Activated CD4-positive, alpha-beta T cell treated with anti-CD3 and anti-CD28 coated beads, Interleukin-2, amount 50 U/mL, for 1 hour (primary cell): Measurements from ENCODE around the gene LIPH.
"Not testable (repeated sequence)": the region's sequence is repeated elsewhere in the genome, so short reads cannot be mapped to it uniquely, and the experiment has no call there.

ENCODE experiments used
- DNase-seq: peaks from one replicate; pipeline ENCODE4 v3.0.0-alpha.2; 2020

LIPH gene

GRCh38 chr3:185479373-185479945 is 72.9 kb downstream of the LIPH start:
- no peak for DNase-seq

- no peak for DNase-seq
Observed at GRCh38 chr3:185477316-185477715, 75.1 kb downstream of the LIPH start.

DNA sequence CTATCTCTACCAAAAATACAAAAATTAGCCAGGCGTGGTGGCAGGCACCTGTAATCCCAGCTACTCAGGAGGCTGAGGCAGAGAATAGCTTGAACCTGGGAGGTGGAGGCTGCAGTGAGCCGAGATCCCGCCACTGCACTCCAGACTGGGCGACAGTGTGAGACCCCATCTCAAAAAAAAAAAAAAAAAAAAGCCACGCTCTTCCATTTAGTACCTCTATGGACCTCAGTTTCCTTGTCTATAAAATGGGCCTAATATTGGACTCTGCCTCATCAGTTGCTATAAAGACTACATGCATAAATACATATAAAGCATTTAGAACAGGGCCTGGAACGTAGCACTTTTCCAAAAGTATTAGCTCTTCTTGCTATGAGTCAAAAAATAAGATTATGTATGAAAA is 77.5 kb downstream of the LIPH start:
- not testable (repeated sequence) for DNase-seq

DNA sequence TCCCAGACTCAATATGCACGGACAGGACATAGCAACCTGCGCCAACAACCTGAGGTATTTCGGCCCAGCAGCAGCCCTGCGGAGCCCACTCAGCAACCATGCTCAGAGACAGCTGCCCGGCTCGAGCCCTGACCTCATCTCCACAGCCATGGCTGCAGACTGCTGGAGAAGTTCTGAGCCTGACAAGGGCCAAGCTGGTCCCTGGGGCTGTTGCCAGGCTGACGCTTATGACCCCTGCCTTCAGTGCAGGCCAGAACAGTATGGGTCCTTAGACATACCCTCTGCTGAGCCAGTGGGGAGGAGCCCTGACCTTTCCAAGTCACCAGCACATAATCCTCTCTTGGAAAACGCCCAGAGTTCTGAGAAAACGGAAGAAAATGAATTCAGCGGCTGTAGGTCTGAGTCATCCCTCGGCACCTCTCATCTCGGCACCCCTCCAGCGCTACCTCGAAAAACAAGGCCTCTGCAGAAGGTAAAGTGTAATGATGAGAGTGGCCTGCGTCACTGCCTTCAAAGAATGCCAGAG is 79.0 kb downstream of the LIPH start:
- no peak for DNase-seq

GRCh38 chr3:185470323-185470722 is 82.1 kb downstream of the LIPH start:
- DNase-seq = no peak

DNA sequence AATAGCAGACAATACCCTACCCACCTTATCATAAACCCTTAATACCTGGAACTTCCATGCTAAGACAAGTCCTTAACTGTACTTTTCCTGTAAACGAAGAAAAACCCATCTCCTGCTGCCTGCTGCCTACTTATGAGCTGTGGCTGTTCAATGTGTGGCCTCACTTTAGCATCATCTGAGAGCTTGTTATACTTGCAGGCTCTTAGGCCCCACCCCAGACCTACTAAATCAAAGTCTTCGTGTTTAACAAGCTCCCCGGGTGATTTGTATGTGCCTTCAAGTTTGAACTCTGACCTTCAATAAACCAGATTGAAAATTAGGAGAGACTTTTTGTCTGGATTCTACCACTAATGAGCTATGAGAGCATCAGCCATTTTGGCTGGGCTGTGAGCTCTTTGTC is 82.8 kb downstream of the LIPH start:
- DNase-seq = no peak

- DNase-seq = not testable (repeated sequence)
Observed at GRCh38 chr3:185466123-185466522, 86.3 kb downstream of the LIPH start.

DNA sequence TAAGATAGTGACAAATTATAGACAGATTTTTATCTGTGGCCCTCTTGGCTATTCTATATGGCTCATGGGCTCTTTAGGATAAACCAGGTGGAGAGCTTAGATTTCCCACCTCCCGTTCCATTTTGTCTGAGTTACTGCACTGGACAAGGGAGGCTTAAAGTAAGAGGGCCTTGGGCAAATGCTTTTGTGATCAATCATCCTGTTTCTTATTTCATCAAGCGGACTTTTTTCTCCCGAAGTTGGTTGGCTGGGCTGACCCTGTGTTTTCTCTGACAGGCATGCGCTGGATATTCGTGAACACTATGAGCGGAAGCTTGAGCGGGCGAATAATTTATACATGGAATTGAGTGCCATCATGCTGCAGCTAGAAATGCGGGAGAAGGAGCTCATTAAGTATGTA is 86.9 kb downstream of the LIPH start:
- no peak for DNase-seq

DNA sequence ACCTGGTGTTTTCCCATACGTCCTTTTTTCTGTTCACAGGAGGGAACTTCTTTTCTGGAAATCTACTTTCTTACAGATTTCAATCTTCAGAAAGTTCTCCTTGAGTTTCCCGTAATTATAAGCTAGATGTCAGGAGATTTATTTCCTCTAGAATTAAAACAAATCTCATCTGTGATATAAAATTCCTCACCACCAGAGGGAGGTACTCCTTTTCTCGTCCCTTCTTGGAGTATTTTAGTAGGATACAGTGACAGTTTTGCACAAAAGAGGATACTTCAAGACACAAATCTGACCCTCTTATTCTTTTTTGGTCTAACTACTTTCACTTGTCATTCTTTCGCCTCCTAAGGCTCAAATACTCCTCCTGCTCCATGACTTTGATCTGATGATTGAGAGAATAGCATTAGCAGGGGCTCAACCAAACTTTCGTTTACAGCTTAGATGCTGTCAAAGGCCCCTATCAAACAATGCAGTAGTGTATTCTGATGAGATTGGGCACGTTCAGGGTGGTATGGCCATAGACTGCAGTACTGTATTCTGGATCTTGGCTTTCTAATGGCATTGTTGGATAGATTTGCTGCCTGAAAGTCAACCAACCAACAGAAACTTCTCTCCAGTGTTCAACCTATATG is 91.6 kb downstream of the LIPH start:
- DNase-seq = no peak

GRCh38 chr3:185460309-185460708 is 92.1 kb downstream of the LIPH start:
- no peak for DNase-seq

DNA sequence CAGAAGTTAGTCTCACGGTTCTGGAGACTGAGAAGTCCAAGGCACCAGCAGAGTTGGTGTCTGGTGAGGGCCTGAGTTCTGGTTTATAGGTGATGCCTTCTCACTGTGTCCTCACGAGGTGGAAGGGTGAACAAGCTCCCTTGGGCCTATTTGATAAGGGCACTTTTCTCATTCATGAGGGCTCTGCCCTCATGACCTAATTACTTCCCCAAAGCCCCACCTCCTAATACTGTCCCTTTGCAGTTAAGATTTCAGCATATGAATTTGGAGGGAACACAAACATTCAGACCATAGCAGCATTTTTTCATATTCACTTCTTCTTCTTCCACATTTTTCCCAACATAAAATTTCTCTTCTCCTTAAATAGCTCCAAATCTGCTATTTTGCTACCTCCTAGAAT is 95.0 kb downstream of the LIPH start:
- no peak for DNase-seq
